ENCODE data around the gene MMP24.

Gene MMP24

DNA sequence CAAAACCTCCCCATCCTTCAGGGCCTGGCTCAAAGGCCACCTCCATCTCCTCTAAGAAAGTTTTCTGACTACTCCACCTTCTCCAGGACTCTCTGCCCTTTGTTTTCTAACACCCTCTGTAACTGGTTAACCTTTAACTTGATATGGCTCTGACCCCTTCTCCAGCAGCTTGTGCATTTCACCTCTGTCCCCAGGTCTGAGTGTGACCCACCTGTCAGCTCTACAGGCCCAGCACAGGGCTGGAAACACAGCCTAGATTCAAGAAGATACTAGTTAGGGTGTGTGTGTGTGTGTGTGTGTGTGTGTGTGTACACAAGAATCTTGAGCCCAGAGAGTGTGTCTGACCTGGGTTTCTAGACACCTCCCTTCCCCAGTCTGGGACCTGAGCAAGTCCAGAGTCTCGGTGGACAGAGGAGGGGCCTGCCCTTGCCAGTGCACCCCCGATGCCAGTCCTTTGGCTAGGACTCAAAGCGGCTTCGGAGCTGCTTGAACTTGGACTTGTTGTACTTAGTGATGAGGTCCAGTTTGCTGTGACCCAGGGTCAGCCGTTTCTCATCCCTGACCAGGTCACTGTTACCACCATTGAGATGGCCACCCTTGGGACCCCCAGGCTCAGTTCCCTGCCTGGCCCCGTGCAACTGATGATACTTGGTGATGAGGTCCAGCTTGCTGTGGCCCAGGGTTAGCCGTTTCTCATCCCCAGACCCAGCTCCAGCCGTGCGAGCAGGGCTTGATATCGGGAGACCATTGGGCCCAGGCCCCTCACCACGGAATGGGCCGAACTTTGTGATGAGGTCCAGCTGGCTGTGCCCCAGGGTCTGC is 59.8 kb downstream of the MMP24 start:
- DNase-seq (ENCODE audit: extremely low read depth, low read depth), result no peak
- TF ChIP-seq, protein P1, sequence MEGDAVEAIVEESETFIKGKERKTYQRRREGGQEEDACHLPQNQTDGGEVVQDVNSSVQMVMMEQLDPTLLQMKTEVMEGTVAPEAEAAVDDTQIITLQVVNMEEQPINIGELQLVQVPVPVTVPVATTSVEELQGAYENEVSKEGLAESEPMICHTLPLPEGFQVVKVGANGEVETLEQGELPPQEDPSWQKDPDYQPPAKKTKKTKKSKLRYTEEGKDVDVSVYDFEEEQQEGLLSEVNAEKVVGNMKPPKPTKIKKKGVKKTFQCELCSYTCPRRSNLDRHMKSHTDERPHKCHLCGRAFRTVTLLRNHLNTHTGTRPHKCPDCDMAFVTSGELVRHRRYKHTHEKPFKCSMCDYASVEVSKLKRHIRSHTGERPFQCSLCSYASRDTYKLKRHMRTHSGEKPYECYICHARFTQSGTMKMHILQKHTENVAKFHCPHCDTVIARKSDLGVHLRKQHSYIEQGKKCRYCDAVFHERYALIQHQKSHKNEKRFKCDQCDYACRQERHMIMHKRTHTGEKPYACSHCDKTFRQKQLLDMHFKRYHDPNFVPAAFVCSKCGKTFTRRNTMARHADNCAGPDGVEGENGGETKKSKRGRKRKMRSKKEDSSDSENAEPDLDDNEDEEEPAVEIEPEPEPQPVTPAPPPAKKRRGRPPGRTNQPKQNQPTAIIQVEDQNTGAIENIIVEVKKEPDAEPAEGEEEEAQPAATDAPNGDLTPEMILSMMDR (IDR thresholded peaks at IDR 0.05; ENCODE audit: low read depth, low read length, missing control alignments), result no peak
- no peak overlapping the region for H3K4me3 ChIP-seq (replicated peaks; ENCODE audit: low read depth, low read length)

DNA sequence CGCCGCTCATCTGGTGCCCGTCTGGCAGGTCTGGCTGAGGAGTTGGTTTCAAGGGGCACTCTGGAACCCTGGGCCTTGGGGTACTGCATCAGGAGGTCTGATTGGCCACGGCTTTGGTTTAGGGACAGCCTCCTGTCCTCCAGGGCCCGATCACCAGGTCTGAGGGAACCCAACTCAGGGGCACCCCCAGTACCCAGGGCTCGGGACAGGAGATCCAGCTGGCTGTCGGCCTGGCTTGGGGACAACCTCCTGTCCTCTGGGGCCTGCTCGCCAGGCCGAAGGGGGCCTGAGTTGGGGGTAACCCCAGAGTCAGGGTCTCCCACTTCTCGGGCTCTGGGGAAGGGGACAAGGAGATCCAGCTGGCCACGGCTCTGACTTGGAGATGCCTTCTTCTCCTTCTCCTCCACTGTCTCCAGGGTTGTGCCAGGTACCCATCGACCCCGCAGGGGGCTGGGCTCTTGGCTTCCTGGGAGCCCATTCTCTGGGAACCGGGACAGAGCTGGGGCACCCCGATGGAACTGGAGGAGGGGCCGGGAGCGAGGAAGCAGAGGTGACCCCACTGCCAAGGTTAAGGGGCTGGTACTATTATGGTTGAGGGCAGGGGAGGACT is 60.5 kb downstream of the MMP24 start:
- no peak overlapping the region for H3K4me3 ChIP-seq (replicated peaks; ENCODE audit: low read depth, low read length)
- DNase-seq (ENCODE audit: extremely low read depth, low read depth), result no peak
- TF ChIP-seq, protein P1 (IDR thresholded peaks at IDR 0.05; ENCODE audit: low read depth, low read length, missing control alignments), result no peak

DNA sequence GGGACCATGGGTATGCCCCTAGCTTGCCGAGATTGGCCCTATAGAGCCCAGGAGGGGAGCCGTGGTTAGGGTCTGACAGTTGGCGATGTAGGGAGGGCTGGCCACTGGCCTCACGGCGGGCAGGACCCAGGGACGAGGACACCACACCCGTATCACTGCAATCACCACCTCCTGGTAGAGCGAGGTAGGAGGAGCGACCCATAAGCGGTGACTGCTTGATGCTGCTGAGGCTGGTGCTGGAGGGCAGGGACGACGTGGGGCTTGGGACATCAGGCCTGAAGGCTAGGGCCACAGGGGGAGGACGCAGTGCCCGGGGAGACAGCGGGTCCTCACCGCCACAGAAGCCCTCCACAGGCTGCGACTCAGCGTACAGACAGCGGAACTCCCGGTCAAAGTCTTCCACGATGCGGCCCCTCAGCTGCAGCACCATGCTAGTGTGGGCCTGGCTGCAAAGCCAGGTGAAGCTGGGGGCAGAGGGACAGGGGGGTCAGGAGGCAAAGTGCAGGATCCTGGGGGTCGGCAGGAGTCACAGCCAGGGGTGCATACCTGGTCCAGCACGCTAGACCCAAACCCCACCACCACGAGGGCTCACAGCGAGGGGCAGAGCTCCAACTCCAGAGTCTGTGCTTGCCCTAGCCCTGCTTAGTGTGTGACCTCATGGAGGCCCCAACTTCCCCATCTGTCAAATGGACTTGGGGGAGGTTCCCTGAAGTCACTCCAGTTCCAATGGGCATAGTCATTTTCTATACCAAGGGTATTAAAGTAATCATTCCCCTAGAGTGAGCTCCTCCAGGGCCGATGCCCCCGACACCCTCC is 61.2 kb downstream of the MMP24 start:
- TF ChIP-seq, protein P1 (IDR thresholded peaks at IDR 0.05; ENCODE audit: low read depth, low read length, missing control alignments), result no peak
- no peak for DNase-seq (ENCODE audit: extremely low read depth, low read depth)
- H3K4me3 ChIP-seq (replicated peaks; ENCODE audit: low read depth, low read length), result no peak overlapping the region

DNA sequence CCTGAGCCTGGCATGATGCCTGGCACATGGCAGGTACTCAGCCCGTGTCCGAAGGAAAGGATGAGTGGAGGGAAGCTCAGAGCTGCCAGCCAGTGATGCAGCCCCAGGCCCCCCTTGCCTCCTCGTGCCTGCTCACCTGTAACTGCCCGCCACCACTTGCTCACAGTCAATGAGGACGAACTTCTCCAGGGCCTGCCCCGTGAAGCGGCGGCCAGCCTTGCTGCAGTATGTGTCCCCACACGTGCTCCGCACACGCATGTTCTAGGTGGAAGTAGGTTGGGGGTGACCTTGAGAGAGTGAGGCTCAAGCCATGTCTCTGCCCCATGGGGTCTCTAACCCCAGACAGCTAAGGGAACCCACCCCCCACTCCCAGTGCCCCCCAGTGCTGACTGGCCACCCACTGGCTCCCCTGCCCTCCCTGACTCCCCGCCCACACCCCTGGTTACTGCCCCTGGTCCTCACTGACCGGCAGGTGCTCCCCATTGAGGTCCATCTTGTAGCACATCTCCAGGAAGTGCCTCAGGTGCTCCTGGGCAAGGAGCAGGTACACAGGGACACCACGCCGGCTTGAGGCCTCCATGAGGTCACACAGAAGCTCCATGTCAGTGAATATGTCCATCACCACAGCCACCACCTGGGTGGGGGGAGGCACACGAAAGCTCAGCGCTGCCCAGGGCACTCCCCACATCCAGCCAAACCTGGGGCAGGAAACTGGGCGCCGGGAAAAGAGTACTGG is 62.0 kb downstream of the MMP24 start:
- no peak for DNase-seq (ENCODE audit: extremely low read depth, low read depth)
- TF ChIP-seq, protein P1 (IDR thresholded peaks at IDR 0.05; ENCODE audit: low read depth, low read length, missing control alignments), result no peak
- no peak overlapping the region for H3K4me3 ChIP-seq (replicated peaks; ENCODE audit: low read depth, low read length)

DNA sequence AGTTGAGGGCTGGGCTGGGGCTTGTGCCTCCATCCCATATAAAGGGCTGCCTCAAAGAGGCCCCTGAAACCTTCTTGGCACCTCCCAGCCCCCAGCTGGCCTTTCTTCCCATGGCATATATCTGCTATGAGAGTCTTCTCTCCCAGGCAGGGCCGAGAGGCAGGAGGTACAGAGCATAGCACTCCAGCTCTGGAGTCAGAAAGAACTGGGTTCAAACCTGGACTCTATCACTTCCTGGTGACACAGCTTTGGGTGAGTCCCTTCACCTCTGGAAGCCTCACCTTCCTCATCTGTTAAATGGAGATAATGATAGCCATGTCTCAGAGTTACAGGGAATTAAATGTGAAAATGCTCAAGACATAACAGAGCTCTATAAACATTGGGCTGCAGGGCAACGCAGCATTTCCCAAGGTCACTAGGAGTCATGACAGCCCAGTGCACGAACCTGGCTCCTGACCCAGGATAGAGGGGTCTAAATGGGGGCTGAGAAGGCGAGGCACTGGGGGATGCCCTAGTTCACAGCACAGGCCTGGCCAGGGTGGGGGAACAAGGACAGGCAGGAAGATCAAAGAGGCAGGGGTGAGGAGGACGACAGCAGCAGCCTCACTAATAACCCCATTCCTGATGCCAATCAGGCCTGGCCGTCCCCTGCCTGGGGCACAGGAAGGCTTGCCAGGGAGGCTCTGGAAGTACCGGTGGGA is 63.8 kb downstream of the MMP24 start:
- no peak overlapping the region for H3K4me3 ChIP-seq (replicated peaks; ENCODE audit: low read depth, low read length)
- TF ChIP-seq, protein P1 (IDR thresholded peaks at IDR 0.05; ENCODE audit: low read depth, low read length, missing control alignments), result no peak
- no peak for DNase-seq (ENCODE audit: extremely low read depth, low read depth)

Data from HFF-Myc (cell line).